Fibroblast of mammary gland (primary cell): Measurements from ENCODE around the gene TMEM238.

Experiments
- DNase-seq: peaks from one replicate; pipeline ENCODE4 v3.0.0-alpha.2; 2010; ENCODE audit warnings: low read depth
- H3K4me3 ChIP-seq: 2 replicates; pipeline ENCODE4 v1.5.1; 2011; ENCODE audit warnings: low read depth, mild to moderate bottlenecking, low read length, moderate library complexity; ENCODE audit not compliant: control insufficient read depth
- TF ChIP-seq, protein P1 (sequence below): conservative IDR thresholded peaks from 2 replicates; pipeline ENCODE4 v1.5.1; 2011; ENCODE audit warnings: low read depth, low read length, inconsistent platforms; ENCODE audit not compliant: control insufficient read depth, insufficient read depth

Gene TMEM238

DNA sequence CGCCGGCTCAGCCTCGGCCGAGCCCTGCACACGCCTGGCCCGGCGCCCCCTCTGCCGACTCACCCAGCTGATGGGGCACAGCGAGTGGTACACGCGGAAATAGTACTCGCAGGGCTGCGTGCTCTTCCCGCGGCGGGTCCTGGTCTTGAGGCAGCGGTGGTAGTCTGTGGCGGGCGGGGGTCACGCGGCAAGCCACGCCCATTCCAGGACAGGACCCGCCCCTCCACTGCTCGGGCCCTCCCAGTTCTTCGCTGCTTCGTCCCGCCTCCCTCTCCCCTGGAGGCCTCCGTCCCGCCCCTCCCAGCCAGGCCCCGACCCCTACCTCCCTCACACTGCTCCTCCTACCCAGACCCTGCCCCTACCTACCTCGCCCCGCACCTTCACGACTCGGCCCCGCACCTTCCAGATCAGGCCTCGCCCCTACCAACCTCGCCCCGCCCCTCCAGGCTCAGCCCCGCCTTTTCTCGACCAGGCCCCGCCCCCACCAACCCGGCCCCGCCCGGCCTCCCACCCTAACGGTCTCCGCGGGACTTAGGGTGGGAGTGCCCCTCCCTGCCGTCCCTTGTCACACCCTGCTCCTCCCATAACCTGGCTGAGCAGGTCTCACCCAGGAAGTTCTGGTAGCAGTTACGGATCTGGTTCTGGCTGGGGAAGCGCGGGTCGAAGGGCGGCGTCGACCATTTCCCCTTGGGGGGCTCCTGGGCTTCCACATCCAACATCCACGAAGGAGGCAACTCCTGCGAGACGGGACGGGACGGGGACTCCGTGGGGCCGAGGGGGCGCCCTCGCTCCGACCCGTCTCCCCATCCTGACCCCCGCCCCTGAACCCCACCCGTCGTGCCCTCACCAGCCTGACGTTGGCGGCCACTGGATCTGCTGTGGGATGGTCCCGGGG lies 30.0 kb downstream of the TMEM238 start:
- TF ChIP-seq, protein P1, sequence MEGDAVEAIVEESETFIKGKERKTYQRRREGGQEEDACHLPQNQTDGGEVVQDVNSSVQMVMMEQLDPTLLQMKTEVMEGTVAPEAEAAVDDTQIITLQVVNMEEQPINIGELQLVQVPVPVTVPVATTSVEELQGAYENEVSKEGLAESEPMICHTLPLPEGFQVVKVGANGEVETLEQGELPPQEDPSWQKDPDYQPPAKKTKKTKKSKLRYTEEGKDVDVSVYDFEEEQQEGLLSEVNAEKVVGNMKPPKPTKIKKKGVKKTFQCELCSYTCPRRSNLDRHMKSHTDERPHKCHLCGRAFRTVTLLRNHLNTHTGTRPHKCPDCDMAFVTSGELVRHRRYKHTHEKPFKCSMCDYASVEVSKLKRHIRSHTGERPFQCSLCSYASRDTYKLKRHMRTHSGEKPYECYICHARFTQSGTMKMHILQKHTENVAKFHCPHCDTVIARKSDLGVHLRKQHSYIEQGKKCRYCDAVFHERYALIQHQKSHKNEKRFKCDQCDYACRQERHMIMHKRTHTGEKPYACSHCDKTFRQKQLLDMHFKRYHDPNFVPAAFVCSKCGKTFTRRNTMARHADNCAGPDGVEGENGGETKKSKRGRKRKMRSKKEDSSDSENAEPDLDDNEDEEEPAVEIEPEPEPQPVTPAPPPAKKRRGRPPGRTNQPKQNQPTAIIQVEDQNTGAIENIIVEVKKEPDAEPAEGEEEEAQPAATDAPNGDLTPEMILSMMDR = no peak
- peak overlapping the region; percentile 31 for H3K4me3 ChIP-seq
- DNase-seq = peak; percentile 21

DNA sequence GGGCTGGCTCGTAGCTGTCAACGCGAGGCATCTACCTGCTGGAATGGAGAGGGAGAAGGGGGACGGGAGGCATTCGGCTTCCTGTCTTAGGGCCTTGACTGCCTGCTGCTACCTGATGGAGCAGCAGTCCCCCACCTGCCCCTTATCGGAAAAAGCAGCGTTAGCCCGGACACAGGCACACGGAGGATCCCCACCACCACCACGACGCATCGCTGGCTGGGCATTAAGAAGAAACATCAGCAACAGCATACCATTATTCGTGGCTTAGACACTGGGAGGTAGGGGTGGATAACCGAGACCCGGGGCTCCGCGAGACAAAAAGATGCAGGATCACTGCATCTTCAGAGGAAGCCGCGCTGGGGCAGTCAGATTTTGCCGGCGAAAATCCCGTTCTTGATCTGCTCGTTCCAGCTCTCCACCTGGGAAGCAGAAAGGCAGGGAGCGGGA lies 30.7 kb downstream of the TMEM238 start:
- H3K4me3 ChIP-seq = peak overlapping the region; percentile 31
- TF ChIP-seq, protein P1 = no peak
- no peak for DNase-seq

DNA sequence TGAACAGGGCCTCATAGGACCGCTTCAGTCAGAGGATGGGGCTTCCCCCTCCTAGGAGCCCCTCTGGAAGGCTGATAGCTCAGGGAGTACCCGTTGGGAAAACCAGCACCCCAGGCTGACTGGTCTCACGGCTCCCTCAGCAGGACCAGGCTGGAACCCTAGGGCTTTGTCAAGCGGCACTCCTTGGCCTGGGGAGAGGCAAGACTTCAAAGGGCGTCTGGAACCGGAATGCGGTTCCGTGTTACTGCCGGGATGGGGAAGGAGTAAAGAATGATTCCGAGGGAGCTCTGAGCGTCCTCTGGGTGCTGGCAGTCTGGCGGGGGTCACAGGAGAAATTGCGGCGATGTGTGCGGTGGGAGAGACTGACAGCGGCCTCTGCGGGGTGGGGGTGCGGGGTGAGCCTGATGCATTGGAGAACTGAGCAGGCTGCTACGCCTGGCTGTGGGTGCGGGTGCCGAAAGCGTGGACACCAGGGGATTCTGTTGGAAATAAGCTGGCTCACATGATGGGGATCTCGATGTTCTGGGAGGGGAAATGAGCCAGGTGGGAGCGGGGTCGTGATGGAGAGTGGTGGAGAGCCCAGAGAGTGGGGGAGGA lies 31.4 kb downstream of the TMEM238 start:
- TF ChIP-seq, protein P1 = no peak
- no peak overlapping the region for H3K4me3 ChIP-seq
- DNase-seq = no peak

DNA sequence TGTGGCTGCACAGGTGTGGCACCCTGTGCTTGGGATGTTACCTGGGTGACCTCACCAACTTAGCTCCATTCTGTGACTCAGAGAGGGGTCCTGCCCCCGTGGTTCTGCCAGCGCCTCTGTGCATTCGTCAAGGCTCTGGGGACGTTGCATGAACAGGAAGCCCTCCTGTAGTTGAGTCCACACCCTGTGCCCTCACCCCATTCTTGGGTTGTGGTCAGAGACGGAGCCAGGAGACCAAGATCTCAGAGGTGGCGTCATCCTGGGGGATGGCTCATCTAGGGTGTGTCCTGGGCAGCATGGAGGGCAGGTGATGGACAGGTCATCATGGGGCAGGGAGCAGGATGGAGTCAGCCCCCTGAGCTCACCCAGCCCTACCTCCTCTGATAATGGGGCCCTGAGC lies 32.1 kb downstream of the TMEM238 start:
- TF ChIP-seq, protein P1 = no peak
- DNase-seq = no peak

DNA sequence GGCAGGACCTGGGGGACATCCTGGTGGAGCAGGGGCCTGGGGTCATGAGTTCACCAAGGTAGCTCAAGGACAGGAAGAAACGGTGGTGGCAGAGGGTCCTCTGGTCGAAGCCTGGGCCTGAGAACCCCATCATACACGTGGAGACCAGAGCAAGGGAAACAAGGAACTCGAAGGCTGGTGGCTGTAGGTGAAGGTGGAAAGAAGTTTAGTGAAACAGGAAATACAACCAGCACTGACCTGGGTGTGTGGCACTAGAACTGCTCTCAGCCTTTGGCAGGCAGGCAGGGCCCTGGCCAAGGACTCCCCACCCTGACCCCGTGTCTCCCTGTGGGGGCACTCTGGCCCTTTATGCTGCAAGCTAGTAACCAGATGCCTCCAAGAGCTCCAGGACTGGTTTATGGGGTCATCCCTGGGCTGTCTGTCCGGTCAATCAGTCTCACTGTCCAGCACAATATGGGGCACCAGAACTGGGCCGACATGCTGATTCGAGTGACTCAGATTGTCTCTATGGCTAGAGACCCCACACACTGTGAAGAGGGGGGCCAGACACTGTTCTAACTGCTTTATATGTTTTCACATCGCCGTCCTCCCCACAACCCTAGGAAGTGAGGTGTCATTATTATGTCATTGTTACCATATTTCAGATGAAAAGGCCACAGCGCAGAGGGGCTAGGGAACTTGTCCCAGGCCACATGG lies 33.3 kb downstream of the TMEM238 start:
- no peak overlapping the region for H3K4me3 ChIP-seq
- no peak for DNase-seq
- TF ChIP-seq, protein P1 = no peak

More for the DNA sequence above, 32.1 kb downstream of the TMEM238 start:
- no peak overlapping the region for H3K4me3 ChIP-seq

DNA sequence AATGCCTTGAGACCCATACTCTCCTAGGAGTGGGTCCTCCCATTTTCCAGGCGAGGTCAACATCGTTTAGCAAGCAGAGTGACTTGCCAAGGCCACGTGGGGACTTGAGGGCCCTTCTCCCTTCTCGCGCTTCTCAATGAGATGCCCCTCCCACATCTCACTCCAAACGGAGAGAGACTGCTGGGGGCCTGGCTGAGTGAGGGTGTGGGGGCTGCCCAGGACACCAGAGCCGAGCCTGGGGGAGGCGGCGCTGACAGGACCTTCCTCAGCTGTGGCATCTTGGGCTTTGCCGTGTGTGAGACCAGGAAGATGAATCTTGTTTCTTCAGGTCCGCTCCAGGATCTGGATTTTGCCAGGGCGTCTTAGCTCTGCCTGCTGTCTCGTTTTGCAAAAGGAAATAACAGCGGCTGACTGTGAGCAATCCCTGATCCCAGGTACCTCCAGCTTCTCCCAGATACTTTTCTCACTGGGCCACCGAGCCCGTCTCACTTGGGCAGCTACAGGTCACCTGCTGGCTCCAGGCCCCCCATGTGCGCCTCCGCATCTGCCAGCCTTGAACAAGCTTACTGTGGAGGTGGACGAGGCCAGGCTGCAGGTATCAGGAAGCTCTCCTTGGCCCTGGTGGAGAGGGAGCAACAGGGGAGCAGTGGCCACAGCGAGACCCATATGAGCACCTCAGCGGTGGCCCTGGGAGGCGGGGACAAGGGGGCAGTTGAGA lies 35.6 kb downstream of the TMEM238 start:
- DNase-seq = no peak
- no peak overlapping the region for H3K4me3 ChIP-seq
- TF ChIP-seq, protein P1 = no peak
